Endothelial cell of umbilical vein (primary cell): ENCODE results near the gene NUDT14.

ENCODE experiments used
- POLR2A ChIP-seq: IDR thresholded peaks from 2 replicates; pipeline ENCODE4 v1.6.1; 2012; ENCODE audit warnings: low read depth, mild to moderate bottlenecking, control low read depth, low read length
- TF ChIP-seq, protein P1 (sequence below), 2 donors: IDR thresholded peaks; 1 replicate in 1 of 2; 2 replicates in 1 of 2; pipeline ENCODE4 v1.5.1; 2011; ENCODE audit warnings: low read length in 2 of 2, mild to moderate bottlenecking in 2 of 2, moderate library complexity in 2 of 2, control low read depth in 1 of 2, inconsistent platforms in 1 of 2, low read depth in 1 of 2; ENCODE audit not compliant: insufficient read depth in 1 of 2; ENCODE audit errors: extremely low read depth in 1 of 2

DNA sequence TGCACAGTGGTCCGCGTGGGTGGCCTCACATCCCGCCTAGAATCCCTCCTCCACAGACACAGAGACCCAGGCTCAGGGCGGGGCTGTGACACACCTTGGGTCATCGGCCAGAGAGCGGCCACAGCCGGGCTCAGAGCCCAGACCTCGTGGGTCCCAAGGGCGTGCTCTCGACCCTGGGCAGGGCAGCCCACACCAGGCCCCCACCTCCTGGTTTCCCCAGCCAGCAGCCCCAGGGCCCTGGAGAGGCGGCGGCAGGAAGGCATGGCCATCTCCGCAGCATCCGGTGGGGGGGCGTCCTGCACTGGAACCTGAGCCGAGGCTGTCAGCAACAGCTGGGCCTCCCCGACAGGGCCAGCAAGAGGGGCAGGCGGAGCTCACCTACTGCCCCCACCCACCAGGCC is 27.8 kb downstream of the NUDT14 start:
- TF ChIP-seq POLR2A, result no peak
- TF ChIP-seq, protein P1, sequence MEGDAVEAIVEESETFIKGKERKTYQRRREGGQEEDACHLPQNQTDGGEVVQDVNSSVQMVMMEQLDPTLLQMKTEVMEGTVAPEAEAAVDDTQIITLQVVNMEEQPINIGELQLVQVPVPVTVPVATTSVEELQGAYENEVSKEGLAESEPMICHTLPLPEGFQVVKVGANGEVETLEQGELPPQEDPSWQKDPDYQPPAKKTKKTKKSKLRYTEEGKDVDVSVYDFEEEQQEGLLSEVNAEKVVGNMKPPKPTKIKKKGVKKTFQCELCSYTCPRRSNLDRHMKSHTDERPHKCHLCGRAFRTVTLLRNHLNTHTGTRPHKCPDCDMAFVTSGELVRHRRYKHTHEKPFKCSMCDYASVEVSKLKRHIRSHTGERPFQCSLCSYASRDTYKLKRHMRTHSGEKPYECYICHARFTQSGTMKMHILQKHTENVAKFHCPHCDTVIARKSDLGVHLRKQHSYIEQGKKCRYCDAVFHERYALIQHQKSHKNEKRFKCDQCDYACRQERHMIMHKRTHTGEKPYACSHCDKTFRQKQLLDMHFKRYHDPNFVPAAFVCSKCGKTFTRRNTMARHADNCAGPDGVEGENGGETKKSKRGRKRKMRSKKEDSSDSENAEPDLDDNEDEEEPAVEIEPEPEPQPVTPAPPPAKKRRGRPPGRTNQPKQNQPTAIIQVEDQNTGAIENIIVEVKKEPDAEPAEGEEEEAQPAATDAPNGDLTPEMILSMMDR (IDR thresholded peaks at IDR 0.05; ENCODE audit: extremely low read depth in 1 of 2, insufficient read depth in 1 of 2, low read depth in 1 of 2, low read length in 2 of 2), result no peak
